ENCODE measurements around the gene GMPPA. TPM values are rescaled to one million over a fixed set of nuclear protein-coding genes. Genes with fewer than 3 reads are reported as not detected.

Gene GMPPA
- polyA plus RNA-seq, 1 donor (not counting 4 experiments of a cell fraction or from before 2014, with no cell fraction given) = 50.6 TPM

- dilution Hi-C loops (cut with MboI; ENCODE audit: extremely low pct_ligation_motif_present, low sequenced_read_pairs) = no loop called here
- Histone ChIP-seq H3K4me1 (ENCODE audit: control insufficient read depth, extremely low read depth, insufficient read depth, low read length) (no peaks in the 10 kb centered on the region), H3K9ac (ENCODE audit: control insufficient read depth, extremely low read depth, insufficient read depth, low read length) (no peak overlapping the region), H3K4me2 (ENCODE audit: control insufficient read depth, extremely low read depth, insufficient read depth, low read depth, low read length) (no peak overlapping the region), H4K20me1 (ENCODE audit: control insufficient read depth, extremely low read depth, insufficient read depth, low read length) (no peaks in the 10 kb centered on the region), H3K9me3 (ENCODE audit: control insufficient read depth, low read depth, low read length) (no peaks in the 10 kb centered on the region), H2AFZ (ENCODE audit: control insufficient read depth, low read length) (no peak overlapping the region), H3K36me3 (ENCODE audit: control insufficient read depth in 2 of 2, extremely low read depth in 1 of 2, insufficient read depth in 2 of 2, low read length in 2 of 2) (no peaks in the 10 kb centered on the region), H3K79me2 (ENCODE audit: control insufficient read depth, insufficient read depth, low read length) (no peaks in the 10 kb centered on the region), H3K4me3 (ENCODE audit: control insufficient read depth in 2 of 3, extremely low read depth in 1 of 3, insufficient read depth in 2 of 3, low read depth in 1 of 3, low read length in 3 of 3) (no peak overlapping the region), H3K27me3 (ENCODE audit: control insufficient read depth, extremely low read depth, insufficient read depth, low read length) (peaks cover 80% of the 10 kb centered on the region), H3K9me1 (ENCODE audit: control insufficient read depth, extremely low read depth, insufficient read depth, low read length) (no peaks in the 10 kb centered on the region), H3K27ac (ENCODE audit: control insufficient read depth, insufficient read depth, low read length) (no peak overlapping the region)
- no peak for DNase-seq (ENCODE audit: low read depth, low spot score)
- peak; percentile 2 for TF ChIP-seq EZH2 (IDR thresholded peaks at IDR 0.05; ENCODE audit: low read length)
- TF ChIP-seq CTCF (optimal IDR thresholded peaks at IDR 0.05 in 1 of 3, IDR thresholded peaks at IDR 0.05 in 1 of 3, conservative IDR thresholded peaks at IDR 0.05 in 1 of 3; ENCODE audit: extremely low read depth in 1 of 3, insufficient read depth in 2 of 3, low read length in 3 of 3) = no peak
- FAIRE-seq = no peak
Measured at GRCh38 chr2:219513787-219514186, 15.1 kb downstream of the GMPPA start.

GRCh38 chr2:219514196-219514761, 15.6 kb downstream of the GMPPA start, which contains the start of gene ASIC4:
Gene ASIC4 (plus strand): TSS chr2:219514482. CDS start chr2:219514725, 243 bp downstream.
- no peak for FAIRE-seq
- TF ChIP-seq CTCF (optimal IDR thresholded peaks at IDR 0.05 in 1 of 3, IDR thresholded peaks at IDR 0.05 in 1 of 3, conservative IDR thresholded peaks at IDR 0.05 in 1 of 3; ENCODE audit: extremely low read depth in 1 of 3, insufficient read depth in 2 of 3, low read length in 3 of 3) (no peak), EZH2 (IDR thresholded peaks at IDR 0.05; ENCODE audit: low read length) (no peak)

More at GRCh38 chr2:219514196-219514761, 15.6 kb downstream of the GMPPA start, which contains the start of gene ASIC4:
- no peak within 1 kb of the TSS for H3K27ac ChIP-seq (ENCODE audit: control insufficient read depth, insufficient read depth, low read length)
- H3K4me1 ChIP-seq (ENCODE audit: control insufficient read depth, extremely low read depth, insufficient read depth, low read length) = no peaks in the 10 kb centered on the region
- no peaks in the 10 kb centered on the region for H3K79me2 ChIP-seq (ENCODE audit: control insufficient read depth, insufficient read depth, low read length)
- H3K4me2 ChIP-seq (ENCODE audit: control insufficient read depth, extremely low read depth, insufficient read depth, low read depth, low read length) = no peak within 1 kb of the TSS
- dilution Hi-C loops (cut with MboI; ENCODE audit: extremely low pct_ligation_motif_present, low sequenced_read_pairs) = no loop called here
- H3K4me3 ChIP-seq (ENCODE audit: control insufficient read depth in 2 of 3, extremely low read depth in 1 of 3, insufficient read depth in 2 of 3, low read depth in 1 of 3, low read length in 3 of 3) = no peak within 1 kb of the TSS
- H3K36me3 ChIP-seq (ENCODE audit: control insufficient read depth in 2 of 2, extremely low read depth in 1 of 2, insufficient read depth in 2 of 2, low read length in 2 of 2) = no peaks in the 10 kb centered on the region
- no peaks in the 10 kb centered on the region for H3K9me3 ChIP-seq (ENCODE audit: control insufficient read depth, low read depth, low read length)
- no peak within 1 kb of the TSS for H3K9ac ChIP-seq (ENCODE audit: control insufficient read depth, extremely low read depth, insufficient read depth, low read length)
- H2AFZ ChIP-seq (ENCODE audit: control insufficient read depth, low read length) = no peak within 1 kb of the TSS
- DNase-seq (ENCODE audit: low read depth, low spot score) = no peak
- peaks cover 80% of the 10 kb centered on the region for H3K27me3 ChIP-seq (ENCODE audit: control insufficient read depth, extremely low read depth, insufficient read depth, low read length)
- no peaks in the 10 kb centered on the region for H4K20me1 ChIP-seq (ENCODE audit: control insufficient read depth, extremely low read depth, insufficient read depth, low read length)
- no peaks in the 10 kb centered on the region for H3K9me1 ChIP-seq (ENCODE audit: control insufficient read depth, extremely low read depth, insufficient read depth, low read length)
